B cell (primary cell): ENCODE data around the gene KLK15.

Source experiments
- EZH2 ChIP-seq: IDR thresholded peaks from 2 replicates; pipeline ENCODE4 v1.6.1; 2012; ENCODE audit warnings: borderline replicate concordance, low read depth, mild to moderate bottlenecking, moderate library complexity, low read length; ENCODE audit not compliant: insufficient read depth, poor library complexity, severe bottlenecking
- TF ChIP-seq, protein P1 (sequence below): fragments of 200-600 bp; IDR thresholded peaks from one replicate; pipeline ENCODE4 v1.8.0; 2022; ENCODE audit warnings: antibody characterized with exemption, mild to moderate bottlenecking

DNA sequence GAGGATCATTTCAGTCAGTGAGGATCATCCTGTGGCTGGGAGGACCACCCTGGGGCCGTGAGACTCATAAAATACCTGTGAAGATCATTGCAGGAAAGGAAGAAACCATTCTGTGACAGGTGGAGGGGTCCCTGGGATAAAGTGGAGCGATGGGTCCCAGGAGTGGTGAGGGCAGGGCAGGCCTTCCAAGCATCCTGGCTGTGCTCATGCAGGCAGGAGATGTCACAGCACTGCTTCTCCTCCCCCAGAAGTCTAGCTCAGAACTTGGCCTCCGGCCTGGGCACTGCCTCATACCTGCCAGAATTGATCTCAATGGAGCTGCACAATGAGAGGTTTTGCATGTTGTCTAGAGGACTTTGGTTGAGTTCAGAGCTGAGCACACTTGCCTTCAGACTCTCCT, 20.9 kb downstream of the KLK15 start:
- TF ChIP-seq, protein P1, sequence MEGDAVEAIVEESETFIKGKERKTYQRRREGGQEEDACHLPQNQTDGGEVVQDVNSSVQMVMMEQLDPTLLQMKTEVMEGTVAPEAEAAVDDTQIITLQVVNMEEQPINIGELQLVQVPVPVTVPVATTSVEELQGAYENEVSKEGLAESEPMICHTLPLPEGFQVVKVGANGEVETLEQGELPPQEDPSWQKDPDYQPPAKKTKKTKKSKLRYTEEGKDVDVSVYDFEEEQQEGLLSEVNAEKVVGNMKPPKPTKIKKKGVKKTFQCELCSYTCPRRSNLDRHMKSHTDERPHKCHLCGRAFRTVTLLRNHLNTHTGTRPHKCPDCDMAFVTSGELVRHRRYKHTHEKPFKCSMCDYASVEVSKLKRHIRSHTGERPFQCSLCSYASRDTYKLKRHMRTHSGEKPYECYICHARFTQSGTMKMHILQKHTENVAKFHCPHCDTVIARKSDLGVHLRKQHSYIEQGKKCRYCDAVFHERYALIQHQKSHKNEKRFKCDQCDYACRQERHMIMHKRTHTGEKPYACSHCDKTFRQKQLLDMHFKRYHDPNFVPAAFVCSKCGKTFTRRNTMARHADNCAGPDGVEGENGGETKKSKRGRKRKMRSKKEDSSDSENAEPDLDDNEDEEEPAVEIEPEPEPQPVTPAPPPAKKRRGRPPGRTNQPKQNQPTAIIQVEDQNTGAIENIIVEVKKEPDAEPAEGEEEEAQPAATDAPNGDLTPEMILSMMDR: no peak
- no peak for TF ChIP-seq EZH2
